UCSD-AML1 (cell line): ENCODE results near the gene RGS13.
A peak's percentile ranks its signal among the peaks of the same experiment; 100 is the strongest.
"Not testable (repeated sequence)": the region's sequence is repeated elsewhere in the genome, so short reads cannot be mapped to it uniquely, and the experiment has no call there.

Source experiments
- DNase-seq: peaks from one replicate; lab custom pipeline; 2025; ENCODE audit not compliant: unreplicated experiment; lab: John Stamatoyannopoulos, UW

RGS13 gene

GRCh38 chr1:192675716-192676115, 39.8 kb downstream of the RGS13 start:
- DNase-seq: no peak

GRCh38 chr1:192678099-192678498, 42.2 kb downstream of the RGS13 start:
- no peak for DNase-seq

- no peak for DNase-seq
Observed at GRCh38 chr1:192682335-192682734, 46.4 kb downstream of the RGS13 start.

- not testable (repeated sequence) for DNase-seq
Observed at GRCh38 chr1:192683081-192683480, 47.1 kb downstream of the RGS13 start.

GRCh38 chr1:192689459-192689858, 53.5 kb downstream of the RGS13 start:
- DNase-seq: no peak

- no peak for DNase-seq
Observed at GRCh38 chr1:192691041-192691440, 55.1 kb downstream of the RGS13 start.

- no peak for DNase-seq
Observed at GRCh38 chr1:192696082-192696481, 60.1 kb downstream of the RGS13 start.

- no peak for DNase-seq
Observed at GRCh38 chr1:192697771-192698170, 61.8 kb downstream of the RGS13 start.

- DNase-seq: no peak
Observed at GRCh38 chr1:192698731-192699130, 62.8 kb downstream of the RGS13 start.

- no peak for DNase-seq
Observed at GRCh38 chr1:192700834-192701271, 64.9 kb downstream of the RGS13 start.

- DNase-seq: no peak
Observed at GRCh38 chr1:192702212-192702902, 66.4 kb downstream of the RGS13 start.

- DNase-seq: no peak
Observed at GRCh38 chr1:192703283-192704206, 67.6 kb downstream of the RGS13 start.

- DNase-seq: no peak
Observed at GRCh38 chr1:192705510-192705909, 69.6 kb downstream of the RGS13 start.

GRCh38 chr1:192706936-192707335, 71.0 kb downstream of the RGS13 start:
- DNase-seq: no peak

- no peak for DNase-seq
Observed at GRCh38 chr1:192707978-192708547, 72.1 kb downstream of the RGS13 start.

- peak; percentile 7 for DNase-seq
Observed at GRCh38 chr1:192709544-192709943, 73.6 kb downstream of the RGS13 start.
